Mammary epithelial cell (primary cell): Measurements from ENCODE around the gene SFMBT2.

ENCODE experiments used
- EZH2 ChIP-seq: IDR thresholded peaks from 2 replicates; pipeline ENCODE4 v1.6.1; 2012; ENCODE audit warnings: low read length, inconsistent platforms, borderline replicate concordance
- TF ChIP-seq, protein P1 (sequence below), 2 donors: IDR thresholded peaks in 1 of 2; conservative IDR thresholded peaks in 1 of 2; 2 replicates each; pipeline ENCODE4 v1.5.1; 2011 to 2012; ENCODE audit warnings: inconsistent platforms in 2 of 2, low read length in 2 of 2, mild to moderate bottlenecking in 2 of 2, control low read depth in 1 of 2, low read depth in 1 of 2; ENCODE audit not compliant: insufficient read depth in 1 of 2; ENCODE audit errors: extremely low read depth in 1 of 2

DNA sequence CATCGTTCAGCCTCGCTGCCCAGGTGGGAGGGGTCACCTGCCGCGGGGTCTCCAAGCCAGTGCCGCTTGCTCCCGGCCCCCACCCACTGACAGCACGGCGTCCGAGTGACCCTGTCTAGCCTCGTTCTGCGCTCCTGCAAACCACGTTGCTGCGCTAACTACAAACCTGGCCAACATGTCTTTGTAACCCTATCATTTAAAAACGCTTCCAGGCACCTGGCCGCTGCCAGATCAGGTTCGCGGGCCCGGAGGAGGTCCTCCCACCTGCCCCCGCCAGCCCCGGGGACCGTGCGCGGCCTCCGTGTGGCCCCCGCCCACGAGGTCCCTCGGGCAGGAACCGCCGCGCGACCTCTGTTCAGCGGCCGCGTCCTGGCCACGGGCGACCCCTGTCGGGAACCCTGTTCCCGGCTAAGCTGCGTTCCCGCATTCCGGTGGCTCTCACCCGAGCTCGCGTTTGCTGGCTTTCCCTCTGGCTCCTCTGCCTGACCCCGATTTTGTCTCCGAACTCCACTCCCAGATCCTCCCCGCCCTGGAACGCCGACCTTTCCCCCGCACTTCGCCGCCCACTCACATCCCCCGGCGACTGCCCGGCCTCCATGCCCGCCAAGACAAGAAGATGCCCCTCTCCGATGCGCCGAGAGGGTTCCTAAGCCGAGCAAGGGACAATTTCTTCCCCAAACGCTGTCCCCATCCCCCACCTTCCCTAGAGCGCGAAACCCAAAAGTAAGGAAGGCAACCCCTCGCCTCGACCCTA is 2.4 kb downstream of the SFMBT2 start:
- TF ChIP-seq, protein P1, sequence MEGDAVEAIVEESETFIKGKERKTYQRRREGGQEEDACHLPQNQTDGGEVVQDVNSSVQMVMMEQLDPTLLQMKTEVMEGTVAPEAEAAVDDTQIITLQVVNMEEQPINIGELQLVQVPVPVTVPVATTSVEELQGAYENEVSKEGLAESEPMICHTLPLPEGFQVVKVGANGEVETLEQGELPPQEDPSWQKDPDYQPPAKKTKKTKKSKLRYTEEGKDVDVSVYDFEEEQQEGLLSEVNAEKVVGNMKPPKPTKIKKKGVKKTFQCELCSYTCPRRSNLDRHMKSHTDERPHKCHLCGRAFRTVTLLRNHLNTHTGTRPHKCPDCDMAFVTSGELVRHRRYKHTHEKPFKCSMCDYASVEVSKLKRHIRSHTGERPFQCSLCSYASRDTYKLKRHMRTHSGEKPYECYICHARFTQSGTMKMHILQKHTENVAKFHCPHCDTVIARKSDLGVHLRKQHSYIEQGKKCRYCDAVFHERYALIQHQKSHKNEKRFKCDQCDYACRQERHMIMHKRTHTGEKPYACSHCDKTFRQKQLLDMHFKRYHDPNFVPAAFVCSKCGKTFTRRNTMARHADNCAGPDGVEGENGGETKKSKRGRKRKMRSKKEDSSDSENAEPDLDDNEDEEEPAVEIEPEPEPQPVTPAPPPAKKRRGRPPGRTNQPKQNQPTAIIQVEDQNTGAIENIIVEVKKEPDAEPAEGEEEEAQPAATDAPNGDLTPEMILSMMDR (conservative IDR thresholded peaks at IDR 0.05 in 1 of 2, IDR thresholded peaks at IDR 0.05 in 1 of 2; ENCODE audit: extremely low read depth in 1 of 2, insufficient read depth in 1 of 2, low read depth in 1 of 2, low read length in 2 of 2), result peak in 1 of 2 donors; percentile 56
- no peak for TF ChIP-seq EZH2
